ENCODE measurements around the gene TNRC18. TPM values are rescaled to one million over a fixed set of nuclear protein-coding genes. Genes with fewer than 3 reads are reported as not detected.

The TNRC18 gene
- total and polyA plus RNA-seq, 9 of the 15 experiments (the other 6 are each of a cell fraction or from before 2014, with no cell fraction given), result 0.03 to 43.2 (median 18.0) TPM

GRCh38 chr7:5423976-5424748, 528 bp upstream of the TNRC18 start (continued):
- TF ChIP-seq, protein P1, sequence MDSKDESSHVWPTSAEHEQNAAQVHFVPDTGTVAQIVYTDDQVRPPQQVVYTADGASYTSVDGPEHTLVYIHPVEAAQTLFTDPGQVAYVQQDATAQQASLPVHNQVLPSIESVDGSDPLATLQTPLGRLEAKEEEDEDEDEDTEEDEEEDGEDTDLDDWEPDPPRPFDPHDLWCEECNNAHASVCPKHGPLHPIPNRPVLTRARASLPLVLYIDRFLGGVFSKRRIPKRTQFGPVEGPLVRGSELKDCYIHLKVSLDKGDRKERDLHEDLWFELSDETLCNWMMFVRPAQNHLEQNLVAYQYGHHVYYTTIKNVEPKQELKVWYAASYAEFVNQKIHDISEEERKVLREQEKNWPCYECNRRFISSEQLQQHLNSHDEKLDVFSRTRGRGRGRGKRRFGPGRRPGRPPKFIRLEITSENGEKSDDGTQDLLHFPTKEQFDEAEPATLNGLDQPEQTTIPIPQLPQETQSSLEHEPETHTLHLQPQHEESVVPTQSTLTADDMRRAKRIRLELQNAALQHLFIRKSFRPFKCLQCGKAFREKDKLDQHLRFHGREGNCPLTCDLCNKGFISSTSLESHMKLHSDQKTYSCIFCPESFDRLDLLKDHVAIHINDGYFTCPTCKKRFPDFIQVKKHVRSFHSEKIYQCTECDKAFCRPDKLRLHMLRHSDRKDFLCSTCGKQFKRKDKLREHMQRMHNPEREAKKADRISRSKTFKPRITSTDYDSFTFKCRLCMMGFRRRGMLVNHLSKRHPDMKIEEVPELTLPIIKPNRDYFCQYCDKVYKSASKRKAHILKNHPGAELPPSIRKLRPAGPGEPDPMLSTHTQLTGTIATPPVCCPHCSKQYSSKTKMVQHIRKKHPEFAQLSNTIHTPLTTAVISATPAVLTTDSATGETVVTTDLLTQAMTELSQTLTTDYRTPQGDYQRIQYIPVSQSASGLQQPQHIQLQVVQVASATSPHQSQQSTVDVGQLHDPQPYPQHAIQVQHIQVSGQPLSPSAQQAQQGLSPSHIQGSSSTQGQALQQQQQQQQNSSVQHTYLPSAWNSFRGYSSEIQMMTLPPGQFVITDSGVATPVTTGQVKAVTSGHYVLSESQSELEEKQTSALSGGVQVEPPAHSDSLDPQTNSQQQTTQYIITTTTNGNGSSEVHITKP (IDR thresholded peaks at IDR 0.05; ENCODE audit: partially characterized antibody), result no peak
- TF ChIP-seq ARID3A (IDR thresholded peaks at IDR 0.05; ENCODE audit: borderline replicate concordance, low read depth, low read length) (peak; percentile 78; the same call in 1 of the 2 replicates), CBX5 (IDR thresholded peaks at IDR 0.05; ENCODE audit: borderline replicate concordance, low read depth) (no peak), ZNF324 (CRISPR knock-in tag; IDR thresholded peaks at IDR 0.05) (no peak), SLC30A9 (CRISPR knock-in tag; IDR thresholded peaks at IDR 0.05) (no peak), NR2C1 (IDR thresholded peaks at IDR 0.05) (no peak), NR2C1 (tag; IDR thresholded peaks at IDR 0.05) (no peak), MTA3 (IDR thresholded peaks at IDR 0.05; ENCODE audit: borderline replicate concordance) (peak; percentile 43; the same call in 1 of the 2 replicates), TOE1 (IDR thresholded peaks at IDR 0.05; ENCODE audit: borderline replicate concordance) (no peak), TOE1 (CRISPR knock-in tag; IDR thresholded peaks at IDR 0.05; ENCODE audit: borderline replicate concordance, low read depth) (no peak), MAFF (IDR thresholded peaks at IDR 0.05; ENCODE audit: low read length) (no peak), KAT2B (IDR thresholded peaks at IDR 0.05; ENCODE audit: low read depth, low read length) (no peak), NELFE (IDR thresholded peaks at IDR 0.05; ENCODE audit: insufficient read depth, insufficient read length) (no peak)
- TF ChIP-seq, protein P2, sequence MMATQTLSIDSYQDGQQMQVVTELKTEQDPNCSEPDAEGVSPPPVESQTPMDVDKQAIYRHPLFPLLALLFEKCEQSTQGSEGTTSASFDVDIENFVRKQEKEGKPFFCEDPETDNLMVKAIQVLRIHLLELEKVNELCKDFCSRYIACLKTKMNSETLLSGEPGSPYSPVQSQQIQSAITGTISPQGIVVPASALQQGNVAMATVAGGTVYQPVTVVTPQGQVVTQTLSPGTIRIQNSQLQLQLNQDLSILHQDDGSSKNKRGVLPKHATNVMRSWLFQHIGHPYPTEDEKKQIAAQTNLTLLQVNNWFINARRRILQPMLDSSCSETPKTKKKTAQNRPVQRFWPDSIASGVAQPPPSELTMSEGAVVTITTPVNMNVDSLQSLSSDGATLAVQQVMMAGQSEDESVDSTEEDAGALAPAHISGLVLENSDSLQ (IDR thresholded peaks at IDR 0.05), result peak; percentile 97
- TF ChIP-seq, protein P3, sequence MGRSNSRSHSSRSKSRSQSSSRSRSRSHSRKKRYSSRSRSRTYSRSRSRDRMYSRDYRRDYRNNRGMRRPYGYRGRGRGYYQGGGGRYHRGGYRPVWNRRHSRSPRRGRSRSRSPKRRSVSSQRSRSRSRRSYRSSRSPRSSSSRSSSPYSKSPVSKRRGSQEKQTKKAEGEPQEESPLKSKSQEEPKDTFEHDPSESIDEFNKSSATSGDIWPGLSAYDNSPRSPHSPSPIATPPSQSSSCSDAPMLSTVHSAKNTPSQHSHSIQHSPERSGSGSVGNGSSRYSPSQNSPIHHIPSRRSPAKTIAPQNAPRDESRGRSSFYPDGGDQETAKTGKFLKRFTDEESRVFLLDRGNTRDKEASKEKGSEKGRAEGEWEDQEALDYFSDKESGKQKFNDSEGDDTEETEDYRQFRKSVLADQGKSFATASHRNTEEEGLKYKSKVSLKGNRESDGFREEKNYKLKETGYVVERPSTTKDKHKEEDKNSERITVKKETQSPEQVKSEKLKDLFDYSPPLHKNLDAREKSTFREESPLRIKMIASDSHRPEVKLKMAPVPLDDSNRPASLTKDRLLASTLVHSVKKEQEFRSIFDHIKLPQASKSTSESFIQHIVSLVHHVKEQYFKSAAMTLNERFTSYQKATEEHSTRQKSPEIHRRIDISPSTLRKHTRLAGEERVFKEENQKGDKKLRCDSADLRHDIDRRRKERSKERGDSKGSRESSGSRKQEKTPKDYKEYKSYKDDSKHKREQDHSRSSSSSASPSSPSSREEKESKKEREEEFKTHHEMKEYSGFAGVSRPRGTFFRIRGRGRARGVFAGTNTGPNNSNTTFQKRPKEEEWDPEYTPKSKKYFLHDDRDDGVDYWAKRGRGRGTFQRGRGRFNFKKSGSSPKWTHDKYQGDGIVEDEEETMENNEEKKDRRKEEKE (IDR thresholded peaks at IDR 0.05; ENCODE audit: borderline replicate concordance in 1 of 2, control insufficient read depth in 1 of 2, low read depth in 2 of 2, low read length in 1 of 2), result no peak
